Stimulated activated effector memory CD8-positive, alpha-beta T cell treated with anti-CD3 and anti-CD28 coated beads, Interleukin-12 subunit alpha, Interleukin-12 subunit beta, amount 100 ng/mL, for 72 hours (primary cell): ENCODE results near the gene KLHL25.

Source experiments
- ATAC-seq: fragments of 150-1000 bp; cut with Tn5 transposase; 2 replicates; pipeline ENCODE4 v1.10.0; 2021
- DNase-seq, 2 donors: peaks; one replicate each; pipeline ENCODE4 v3.0.0; 2021 to 2022; ENCODE audit warnings: low spot score in 2 of 2
- H3K27ac Mint-ChIP-seq: one replicate; pipeline ENCODE4 v1.8.0; 2022; ENCODE audit warnings: mild to moderate bottlenecking, mixed read lengths
- H3K36me3 Mint-ChIP-seq: one replicate; pipeline ENCODE4 v1.8.0; 2022; ENCODE audit warnings: mild to moderate bottlenecking, mixed read lengths
- H3K4me1 Mint-ChIP-seq: one replicate; pipeline ENCODE4 v1.8.0; 2022; ENCODE audit warnings: mixed read lengths
- H3K4me3 Mint-ChIP-seq: one replicate; pipeline ENCODE4 v1.8.0; 2022; ENCODE audit warnings: mild to moderate bottlenecking, mixed read lengths
- H3K9me3 Mint-ChIP-seq: one replicate; pipeline ENCODE4 v1.8.0; 2022; ENCODE audit warnings: mixed read lengths

Gene KLHL25

GRCh38 chr15:85761635-85762034 lies 33.1 kb downstream of the KLHL25 start:
- Mint-ChIP-seq H3K9me3 (no peaks in the 10 kb centered on the region), H3K27ac (peak overlapping the region; percentile 45), H3K4me1 (peaks cover 5% of the 10 kb centered on the region), H3K36me3 (no peaks in the 10 kb centered on the region), H3K4me3 (no peak overlapping the region)
- ATAC-seq (peak; percentile 25), DNase-seq (no peak)

- DNase-seq, result no peak
- Mint-ChIP-seq H3K36me3 (no peaks in the 10 kb centered on the region), H3K9me3 (no peaks in the 10 kb centered on the region), H3K4me3 (no peak overlapping the region), H3K27ac (no peak overlapping the region), H3K4me1 (no peaks in the 10 kb centered on the region)
- no peak for ATAC-seq
Measured at GRCh38 chr15:85760531-85761371, 34.0 kb downstream of the KLHL25 start.

- Mint-ChIP-seq H3K4me1 (no peaks in the 10 kb centered on the region), H3K36me3 (no peaks in the 10 kb centered on the region), H3K4me3 (no peak overlapping the region), H3K27ac (no peak overlapping the region), H3K9me3 (no peaks in the 10 kb centered on the region)
- ATAC-seq (no peak), DNase-seq (no peak)
Measured at GRCh38 chr15:85760049-85760448, 34.7 kb downstream of the KLHL25 start.

GRCh38 chr15:85759376-85759775 lies 35.3 kb downstream of the KLHL25 start:
- DNase-seq (no peak), ATAC-seq (no peak)
- H3K27ac Mint-ChIP-seq, result no peak overlapping the region
- no peaks in the 10 kb centered on the region for H3K4me1 Mint-ChIP-seq
- no peaks in the 10 kb centered on the region for H3K36me3 Mint-ChIP-seq
- no peak overlapping the region for H3K4me3 Mint-ChIP-seq
- H3K9me3 Mint-ChIP-seq, result no peaks in the 10 kb centered on the region

- H3K4me1 Mint-ChIP-seq, result no peaks in the 10 kb centered on the region
- no peak for ATAC-seq
- no peak for DNase-seq
- H3K9me3 Mint-ChIP-seq, result no peaks in the 10 kb centered on the region
- H3K27ac Mint-ChIP-seq, result no peak overlapping the region
- H3K4me3 Mint-ChIP-seq, result no peak overlapping the region
- no peaks in the 10 kb centered on the region for H3K36me3 Mint-ChIP-seq
Measured at GRCh38 chr15:85758655-85758978, 36.1 kb downstream of the KLHL25 start.

- Mint-ChIP-seq H3K4me3 (no peak overlapping the region), H3K36me3 (no peaks in the 10 kb centered on the region), H3K9me3 (no peaks in the 10 kb centered on the region), H3K27ac (no peak overlapping the region), H3K4me1 (no peaks in the 10 kb centered on the region)
- no peak for ATAC-seq
- DNase-seq, result no peak
Measured at GRCh38 chr15:85757939-85758654, 36.6 kb downstream of the KLHL25 start.

- H3K4me3 Mint-ChIP-seq, result no peak overlapping the region
- H3K9me3 Mint-ChIP-seq, result no peaks in the 10 kb centered on the region
- ATAC-seq (no peak), DNase-seq (no peak)
- H3K4me1 Mint-ChIP-seq, result peaks cover 5% of the 10 kb centered on the region
- H3K27ac Mint-ChIP-seq, result peak overlapping the region; percentile 37
- H3K36me3 Mint-ChIP-seq, result no peaks in the 10 kb centered on the region
Measured at GRCh38 chr15:85757073-85757938, 37.4 kb downstream of the KLHL25 start.

GRCh38 chr15:85756411-85757072 lies 38.2 kb downstream of the KLHL25 start:
- H3K27ac Mint-ChIP-seq, result peak overlapping the region; percentile 37
- no peak for ATAC-seq
- H3K4me3 Mint-ChIP-seq, result no peak overlapping the region
- H3K36me3 Mint-ChIP-seq, result no peaks in the 10 kb centered on the region
- peaks cover 8% of the 10 kb centered on the region for H3K4me1 Mint-ChIP-seq
- no peaks in the 10 kb centered on the region for H3K9me3 Mint-ChIP-seq
- no peak for DNase-seq

GRCh38 chr15:85755942-85756341 lies 38.8 kb downstream of the KLHL25 start:
- no peak for DNase-seq
- Mint-ChIP-seq H3K36me3 (no peaks in the 10 kb centered on the region), H3K9me3 (no peaks in the 10 kb centered on the region), H3K4me3 (no peak overlapping the region), H3K27ac (no peak overlapping the region), H3K4me1 (peaks cover 14% of the 10 kb centered on the region)
- ATAC-seq, result no peak

- ATAC-seq (no peak), DNase-seq (no peak)
- Mint-ChIP-seq H3K4me3 (no peak overlapping the region), H3K36me3 (no peaks in the 10 kb centered on the region), H3K9me3 (no peaks in the 10 kb centered on the region), H3K27ac (no peak overlapping the region), H3K4me1 (peaks cover 18% of the 10 kb centered on the region)
Measured at GRCh38 chr15:85755471-85755870, 39.3 kb downstream of the KLHL25 start.

- Mint-ChIP-seq H3K36me3 (no peaks in the 10 kb centered on the region), H3K9me3 (no peaks in the 10 kb centered on the region), H3K4me3 (no peak overlapping the region), H3K27ac (no peak overlapping the region), H3K4me1 (peaks cover 19% of the 10 kb centered on the region)
- DNase-seq (no peak), ATAC-seq (no peak)
Measured at GRCh38 chr15:85754989-85755388, 39.7 kb downstream of the KLHL25 start.

- H3K4me3 Mint-ChIP-seq, result no peak overlapping the region
- peak overlapping the region; percentile 34 for H3K27ac Mint-ChIP-seq
- no peak for ATAC-seq
- peaks cover 10% of the 10 kb centered on the region for H3K36me3 Mint-ChIP-seq
- H3K9me3 Mint-ChIP-seq, result no peaks in the 10 kb centered on the region
- peaks cover 19% of the 10 kb centered on the region for H3K4me1 Mint-ChIP-seq
- no peak for DNase-seq
Measured at GRCh38 chr15:85753791-85754452, 40.8 kb downstream of the KLHL25 start.

- Mint-ChIP-seq H3K27ac (peak overlapping the region; percentile 86), H3K36me3 (peaks cover 17% of the 10 kb centered on the region), H3K4me1 (peaks cover 19% of the 10 kb centered on the region), H3K4me3 (no peak overlapping the region), H3K9me3 (no peaks in the 10 kb centered on the region)
- DNase-seq, result no peak
- no peak for ATAC-seq
Measured at GRCh38 chr15:85753261-85753660, 41.5 kb downstream of the KLHL25 start.

GRCh38 chr15:85752491-85752961 lies 42.2 kb downstream of the KLHL25 start:
- ATAC-seq (no peak), DNase-seq (no peak)
- H3K4me1 Mint-ChIP-seq, result peaks cover 19% of the 10 kb centered on the region
- no peaks in the 10 kb centered on the region for H3K9me3 Mint-ChIP-seq
- peaks cover 24% of the 10 kb centered on the region for H3K36me3 Mint-ChIP-seq
- H3K27ac Mint-ChIP-seq, result peak overlapping the region; percentile 86
- H3K4me3 Mint-ChIP-seq, result no peak overlapping the region
